DMS153 treated with DMSO at 0.1 percent for 48 hours (cell line): Measurements from ENCODE around the gene BAG2.
A peak's percentile ranks its signal among the peaks of the same experiment; 100 is the strongest.

ENCODE experiments used
- DNase-seq: peaks from one replicate; lab custom pipeline; 2025; ENCODE audit not compliant: unreplicated experiment; lab: John Stamatoyannopoulos, UW

The BAG2 gene

GRCh38 chr6:57172136-57173055 is at the start of gene BAG2:
TSS of gene BAG2 (plus strand) at chr6:57172326. CDS start at chr6:57172698, 372 bp downstream.
- DNase-seq, result peak; percentile 51

- DNase-seq, result no peak
Observed at GRCh38 chr6:57123111-57123510, 49.0 kb upstream of the BAG2 start.

DNA sequence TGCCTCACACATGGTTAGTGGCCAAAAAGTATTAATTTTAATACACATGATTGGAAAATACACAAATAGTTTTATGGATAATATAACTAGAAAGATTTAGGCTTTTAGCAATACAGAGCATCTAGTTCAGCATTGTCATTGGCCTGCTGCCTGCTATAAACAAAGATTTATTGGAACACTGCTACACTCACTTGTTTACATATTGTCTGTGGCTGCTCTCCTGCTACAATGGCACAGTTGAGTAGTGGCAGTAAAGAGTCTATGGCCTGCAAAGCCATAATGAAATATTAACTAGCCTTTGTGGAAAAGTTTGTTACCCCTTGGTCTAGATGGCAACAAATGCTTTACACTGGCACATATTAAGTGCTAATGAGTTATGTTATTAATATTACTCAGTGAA is 44.4 kb upstream of the BAG2 start:
- no peak for DNase-seq

GRCh38 chr6:57130661-57131177 is 41.4 kb upstream of the BAG2 start:
- no peak for DNase-seq

DNA sequence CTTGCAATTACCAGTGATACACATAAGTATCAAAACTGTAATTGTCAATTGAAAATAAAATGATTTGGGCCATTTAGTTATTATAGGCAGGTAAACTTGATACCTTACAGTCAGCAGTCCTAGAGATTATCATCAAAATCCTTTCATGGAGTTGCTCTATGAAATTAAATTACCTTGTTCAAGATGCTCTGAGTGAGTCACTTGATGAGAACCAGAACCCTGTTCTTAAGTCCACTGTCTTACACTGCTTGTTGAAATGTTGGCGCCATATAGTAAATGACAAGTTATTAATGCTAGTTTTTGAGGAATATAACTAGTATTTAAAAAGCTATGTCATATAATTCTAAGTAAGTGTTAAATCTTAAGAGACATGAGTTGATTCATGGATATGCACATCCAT is 37.2 kb upstream of the BAG2 start:
- DNase-seq, result no peak

DNA sequence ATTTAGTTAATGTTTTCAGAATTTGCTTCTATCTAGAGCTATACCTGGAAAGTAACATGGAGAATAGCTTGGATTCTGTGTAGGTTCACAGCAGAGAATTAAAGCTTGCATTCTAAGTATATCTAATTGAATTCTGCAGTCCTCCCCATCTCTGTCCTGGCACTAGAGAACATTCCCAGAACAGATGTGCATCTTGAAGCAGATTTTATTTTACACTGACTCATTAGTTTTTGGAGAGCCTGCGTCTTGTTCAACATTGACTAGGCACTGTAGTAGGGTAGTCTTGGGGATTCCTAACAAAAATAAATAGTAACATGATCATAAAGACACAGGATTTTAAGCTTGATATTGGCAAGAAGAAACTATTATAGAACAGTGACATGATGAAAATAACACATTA is 36.2 kb upstream of the BAG2 start:
- no peak for DNase-seq

GRCh38 chr6:57137350-57137749 is 34.8 kb upstream of the BAG2 start:
- DNase-seq, result no peak

DNA sequence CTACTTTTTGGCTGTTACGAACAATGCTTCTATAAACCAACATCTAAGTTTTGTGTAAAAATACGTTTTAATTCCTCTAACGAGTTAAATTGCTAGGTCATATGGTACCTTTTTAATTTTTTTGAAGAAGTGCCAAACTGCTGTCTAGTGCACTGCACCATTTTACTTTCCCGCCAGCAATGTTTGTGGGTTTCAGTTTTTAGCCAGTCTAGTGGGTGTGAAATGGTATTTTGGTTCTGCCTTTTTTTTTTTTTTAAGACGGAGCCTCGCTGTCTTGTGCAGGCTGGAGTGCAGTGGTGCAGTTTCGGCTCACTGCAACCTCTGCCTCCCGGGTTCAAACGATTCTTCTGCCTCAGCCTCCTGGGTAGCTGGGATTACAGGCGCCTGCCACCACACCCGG is 34.1 kb upstream of the BAG2 start:
- DNase-seq, result no peak

- DNase-seq, result no peak
Observed at GRCh38 chr6:57141451-57142177, 30.5 kb upstream of the BAG2 start.

- DNase-seq, result no peak
Observed at GRCh38 chr6:57142178-57142525, 30.0 kb upstream of the BAG2 start.

GRCh38 chr6:57143690-57144089 is 28.4 kb upstream of the BAG2 start:
- DNase-seq, result no peak

DNA sequence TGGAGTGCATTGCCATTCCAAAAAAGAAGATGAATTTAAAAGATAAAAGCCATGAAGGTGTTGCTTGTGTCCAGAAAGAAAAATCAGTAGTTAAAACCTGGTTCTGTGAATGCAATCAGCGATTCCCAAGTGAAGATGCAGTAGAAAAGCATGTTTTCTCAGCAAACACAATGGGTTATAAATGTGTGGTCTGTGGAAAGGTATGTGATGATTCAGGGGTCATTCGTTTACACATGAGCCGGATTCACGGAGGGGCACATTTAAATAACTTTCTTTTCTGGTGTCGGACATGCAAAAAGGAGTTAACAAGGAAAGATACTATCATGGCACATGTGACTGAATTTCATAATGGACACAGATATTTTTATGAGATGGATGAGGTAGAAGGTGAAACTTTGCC is 24.7 kb upstream of the BAG2 start:
- no peak for DNase-seq

DNA sequence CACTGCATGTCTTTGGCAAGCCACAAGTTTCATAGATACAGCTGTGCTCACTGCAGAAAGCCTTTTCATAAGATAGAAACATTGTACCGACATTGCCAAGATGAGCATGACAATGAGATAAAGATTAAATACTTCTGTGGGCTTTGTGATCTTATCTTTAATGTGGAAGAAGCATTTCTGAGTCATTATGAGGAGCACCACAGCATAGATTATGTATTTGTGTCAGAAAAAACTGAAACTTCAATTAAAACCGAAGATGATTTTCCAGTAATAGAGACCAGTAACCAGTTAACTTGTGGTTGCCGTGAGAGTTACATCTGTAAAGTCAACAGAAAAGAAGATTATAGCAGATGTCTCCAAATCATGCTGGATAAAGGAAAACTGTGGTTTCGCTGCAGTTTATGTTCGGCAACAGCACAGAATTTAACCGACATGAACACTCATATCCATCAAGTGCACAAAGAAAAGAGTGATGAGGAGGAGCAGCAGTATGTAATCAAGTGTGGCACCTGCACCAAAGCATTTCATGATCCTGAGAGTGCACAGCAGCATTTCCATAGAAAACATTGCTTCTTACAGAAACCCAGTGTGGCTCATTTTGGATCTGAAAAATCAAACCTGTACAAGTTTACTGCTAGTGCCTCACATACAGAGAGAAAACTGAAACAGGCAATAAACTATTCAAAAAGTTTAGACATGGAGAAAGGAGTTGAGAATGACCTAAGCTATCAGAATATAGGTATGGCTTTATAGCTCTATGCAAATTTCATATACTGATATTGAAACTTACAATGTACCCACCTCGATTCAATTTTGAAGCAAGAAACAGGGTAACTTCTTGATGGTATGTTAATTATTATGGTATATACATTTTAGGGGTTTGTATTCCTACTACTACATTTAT is 23.9 kb upstream of the BAG2 start:
- DNase-seq, result no peak

GRCh38 chr6:57158658-57159057 is 13.5 kb upstream of the BAG2 start:
- no peak for DNase-seq

GRCh38 chr6:57159127-57159526 is 13.0 kb upstream of the BAG2 start:
- DNase-seq, result no peak

- no peak for DNase-seq
Observed at GRCh38 chr6:57162028-57162427, 10.1 kb upstream of the BAG2 start.

- no peak for DNase-seq
Observed at GRCh38 chr6:57162516-57162915, 9.6 kb upstream of the BAG2 start.

- no peak for DNase-seq
Observed at GRCh38 chr6:57163956-57164355, 8.2 kb upstream of the BAG2 start.

DNA sequence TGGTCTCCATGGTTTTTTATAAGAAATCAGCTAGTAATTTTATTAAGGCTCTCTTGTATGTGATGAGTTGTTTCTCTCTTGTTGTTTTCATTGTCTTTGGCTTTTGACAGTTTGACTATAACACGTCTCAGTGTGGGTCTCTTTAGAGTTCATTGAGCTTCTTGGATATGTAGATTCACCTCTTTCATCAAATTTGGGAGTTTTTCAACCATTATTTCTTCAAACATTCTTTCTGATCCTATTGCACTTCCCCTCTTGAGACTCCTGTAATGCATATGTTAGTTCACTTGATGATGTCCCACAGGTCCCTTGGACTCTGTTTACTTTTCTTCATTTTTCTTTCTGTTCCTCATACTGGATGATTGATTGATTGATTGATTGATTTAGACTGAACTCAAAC is 7.0 kb upstream of the BAG2 start:
- DNase-seq, result no peak

DNA sequence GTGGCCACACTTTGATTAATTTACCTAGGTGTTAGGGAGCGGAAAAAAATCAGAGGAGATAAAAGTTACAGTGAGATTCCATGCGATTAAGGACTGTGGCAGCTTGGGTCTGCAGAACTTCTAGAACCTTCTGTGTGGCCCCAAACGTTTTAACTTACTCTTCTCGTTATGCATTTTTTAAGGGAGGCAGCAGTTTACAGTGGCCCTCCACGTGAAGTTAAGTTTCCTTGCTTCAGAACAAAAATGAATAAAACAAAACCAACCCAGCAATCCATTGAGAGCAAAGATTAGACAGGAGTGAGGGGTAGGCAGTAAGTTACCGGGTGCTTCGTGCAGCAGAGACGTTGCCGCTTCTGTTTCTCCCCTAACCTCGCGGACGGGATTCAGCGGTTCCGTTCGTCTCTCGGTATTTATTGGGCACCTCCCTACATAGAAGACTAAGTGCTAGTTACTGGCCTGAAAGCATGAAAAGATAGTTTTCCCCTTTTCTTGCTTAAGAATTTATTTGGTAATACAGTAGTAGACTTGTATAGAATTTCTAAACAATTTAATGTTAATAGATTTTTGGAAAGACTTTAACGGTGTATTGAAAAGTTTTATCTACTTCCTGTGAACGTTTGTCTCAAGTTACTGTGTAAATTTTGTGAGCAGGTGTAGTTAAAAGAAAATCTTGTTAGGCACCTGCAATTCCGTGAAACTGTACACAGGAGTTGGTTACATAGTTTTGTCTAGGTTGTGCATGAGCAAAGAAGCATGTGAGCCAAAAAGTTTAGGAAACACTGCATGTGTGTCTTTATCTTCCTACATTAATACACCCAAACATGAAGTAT is 1.1 kb downstream of the BAG2 start:
- DNase-seq, result no peak
